NCI-H69 (cell line): ENCODE data around the gene PDILT.
"Not testable (repeated sequence)": the region's sequence is repeated elsewhere in the genome, so short reads cannot be mapped to it uniquely, and the experiment has no call there.

ENCODE experiments used
- DNase-seq: peaks from one replicate; lab custom pipeline; 2025; lab: John Stamatoyannopoulos, UW

PDILT gene

DNA sequence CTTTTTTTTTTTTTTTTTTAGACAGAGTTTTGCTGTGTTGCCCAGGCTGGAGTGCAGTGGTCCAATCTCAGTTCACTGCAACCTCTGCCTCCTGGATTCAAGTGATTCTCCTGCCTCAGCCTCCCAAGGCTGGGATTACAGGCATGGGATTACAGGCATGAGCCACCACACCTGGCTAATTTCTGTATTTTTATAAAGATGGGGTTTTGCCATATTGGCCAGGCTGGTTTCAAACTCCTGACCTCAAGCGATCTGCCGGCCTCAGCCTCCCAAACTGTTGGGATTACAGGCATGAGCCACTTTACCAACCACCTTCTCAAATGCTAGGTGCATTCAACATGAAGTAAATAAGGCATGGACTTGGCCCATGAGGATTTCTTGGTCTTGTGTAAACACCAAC is 83.5 kb downstream of the PDILT start:
- DNase-seq: not testable (repeated sequence)

DNA sequence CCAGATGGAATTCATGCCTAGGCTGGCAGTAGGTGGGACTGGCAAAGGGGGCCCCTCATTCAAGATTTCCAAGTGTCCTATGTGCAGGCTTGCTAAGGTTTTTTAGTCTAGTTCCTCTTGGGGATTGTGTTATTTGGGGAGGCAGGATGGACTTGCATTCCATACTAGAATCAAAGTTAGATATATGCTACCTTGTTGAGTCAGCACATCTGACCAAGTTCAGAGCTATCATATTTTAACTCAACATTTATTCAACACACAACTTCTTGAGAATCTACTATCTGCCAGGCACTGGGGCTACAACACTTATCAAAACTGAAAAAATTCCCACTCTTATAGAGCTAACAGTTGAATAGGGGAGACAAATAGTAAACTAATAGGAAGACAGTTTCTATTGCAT is 83.9 kb downstream of the PDILT start:
- DNase-seq: no peak

DNA sequence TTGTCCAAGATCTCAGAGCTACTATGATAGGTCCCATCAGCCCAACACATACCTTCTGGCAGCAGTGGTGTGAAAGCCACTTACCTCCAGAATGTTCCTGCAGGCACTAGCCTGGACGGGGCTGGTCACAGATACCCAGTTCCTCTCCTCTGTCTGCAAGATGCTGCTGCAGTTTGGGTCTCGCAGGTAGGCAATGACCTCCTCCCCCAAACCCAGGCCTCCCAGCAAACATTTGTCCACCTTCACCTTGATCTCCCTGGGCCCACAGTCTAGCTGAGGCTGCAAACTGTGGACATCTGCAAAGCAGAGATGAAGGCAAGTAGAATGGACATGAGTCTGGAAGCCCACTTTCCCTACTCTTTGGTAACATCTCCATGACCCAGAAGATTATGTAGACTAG is 84.4 kb downstream of the PDILT start:
- DNase-seq: no peak

DNA sequence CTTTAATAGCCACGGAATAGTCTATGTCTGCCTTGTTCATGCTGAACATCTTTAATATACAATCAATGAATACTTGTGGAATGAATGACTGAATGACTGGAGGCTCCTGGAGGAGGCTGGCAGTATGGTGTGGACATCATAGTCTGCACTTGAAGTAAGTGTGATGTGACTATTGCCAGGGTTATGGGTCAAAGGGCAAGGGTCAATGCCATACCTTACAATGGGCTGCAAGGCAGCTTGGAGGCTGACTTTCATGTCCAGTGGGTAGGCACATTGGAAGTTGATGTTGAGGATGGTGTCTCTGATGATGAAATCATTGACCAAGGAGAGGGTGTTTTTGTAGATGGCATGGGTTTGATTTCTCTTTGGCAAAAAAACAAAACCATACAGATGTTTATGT is 85.1 kb downstream of the PDILT start:
- DNase-seq: no peak

DNA sequence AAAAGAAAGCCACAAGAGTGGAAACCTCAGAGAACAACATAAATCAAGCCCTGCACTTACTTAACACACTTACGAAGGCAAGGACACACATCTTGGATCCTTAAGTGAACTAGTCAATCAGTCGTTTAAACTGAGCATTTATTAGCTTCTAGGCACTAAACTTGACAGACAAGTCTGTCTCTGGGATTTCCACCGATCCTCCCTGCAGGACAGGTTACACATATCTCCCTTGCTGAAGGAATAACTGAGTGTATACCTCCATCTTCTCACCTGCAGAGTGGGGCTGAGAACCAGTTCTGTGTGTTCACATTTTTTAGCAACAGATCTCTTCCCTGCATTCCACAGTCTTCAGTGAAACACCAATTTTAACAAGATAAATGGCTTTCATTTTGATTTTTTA is 86.1 kb downstream of the PDILT start:
- no peak for DNase-seq

DNA sequence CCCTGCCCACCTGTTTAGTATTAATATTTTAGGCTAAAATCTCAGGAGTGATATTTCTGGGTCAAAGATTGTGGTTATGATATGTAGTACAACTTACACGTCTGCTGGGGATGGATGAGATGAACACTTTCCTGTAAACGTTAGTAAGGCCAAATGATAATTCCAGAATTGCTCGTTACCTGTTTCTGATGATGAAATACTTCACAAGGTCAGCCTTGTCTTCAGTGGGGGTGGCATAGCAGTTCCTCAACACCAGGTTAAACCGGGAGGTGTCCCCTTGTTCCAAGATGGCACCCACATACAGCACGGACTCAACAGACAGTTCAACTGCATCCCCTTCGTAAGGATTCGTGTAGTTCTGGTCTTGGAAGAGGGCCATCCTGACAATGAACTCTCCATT is 86.5 kb downstream of the PDILT start:
- no peak for DNase-seq

DNA sequence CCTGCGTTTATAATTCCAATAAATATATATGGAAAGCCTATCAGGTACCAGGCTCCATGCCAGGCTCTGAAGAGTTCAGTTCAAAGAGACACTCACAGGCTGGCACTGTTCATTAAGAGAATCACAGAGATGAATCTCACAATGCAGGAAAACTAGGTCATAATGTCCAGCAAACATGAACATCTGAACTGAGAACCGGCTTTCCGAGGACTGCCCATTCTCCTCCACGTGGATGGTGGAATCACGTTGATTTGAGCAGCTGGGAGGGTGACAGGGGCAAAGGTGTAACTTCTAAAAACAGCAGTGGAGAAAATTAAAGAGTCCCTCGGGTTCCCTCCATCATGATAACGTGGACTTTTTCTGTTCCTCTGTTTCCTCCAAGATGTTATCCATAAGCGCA is 87.4 kb downstream of the PDILT start:
- DNase-seq: no peak

DNA sequence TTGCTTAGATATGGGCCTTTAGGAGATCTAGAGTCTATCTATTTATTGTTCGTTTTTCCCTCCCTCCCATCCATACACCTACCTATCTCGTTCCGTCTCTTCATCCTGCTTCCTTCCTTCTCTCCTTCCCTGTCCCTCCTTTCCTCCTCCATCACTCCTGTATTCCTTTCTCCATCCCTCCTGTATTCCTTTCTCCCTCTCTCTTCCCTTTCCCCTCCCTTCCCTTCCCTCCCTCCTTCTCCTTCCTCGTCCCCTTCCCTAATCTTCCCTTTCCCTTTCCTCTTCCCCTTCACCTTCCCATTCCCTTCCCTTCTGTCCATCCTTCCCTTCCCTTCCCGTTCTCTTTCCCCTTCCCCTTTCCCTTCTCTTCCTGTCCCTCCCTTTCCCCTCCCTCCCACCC is 87.8 kb downstream of the PDILT start:
- DNase-seq: no peak

DNA sequence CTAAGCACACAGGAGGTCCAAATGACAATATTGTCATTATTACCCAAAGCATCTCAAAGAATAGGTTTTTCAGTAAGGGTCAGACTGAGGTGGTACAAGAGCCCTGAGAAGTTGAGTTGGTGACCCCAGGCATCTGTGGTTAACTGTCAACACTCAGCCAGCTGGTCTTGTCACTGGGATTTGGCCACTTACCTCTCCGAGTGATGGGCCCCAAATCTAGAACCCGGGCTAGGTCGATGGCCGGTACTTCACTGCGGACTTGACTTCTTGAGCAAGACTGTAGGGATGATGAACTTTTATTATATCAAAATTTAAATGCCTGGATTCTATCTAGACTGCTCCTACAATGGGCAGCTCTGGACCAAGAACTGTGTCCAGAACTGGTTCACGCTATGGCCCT is 88.8 kb downstream of the PDILT start:
- DNase-seq: no peak

DNA sequence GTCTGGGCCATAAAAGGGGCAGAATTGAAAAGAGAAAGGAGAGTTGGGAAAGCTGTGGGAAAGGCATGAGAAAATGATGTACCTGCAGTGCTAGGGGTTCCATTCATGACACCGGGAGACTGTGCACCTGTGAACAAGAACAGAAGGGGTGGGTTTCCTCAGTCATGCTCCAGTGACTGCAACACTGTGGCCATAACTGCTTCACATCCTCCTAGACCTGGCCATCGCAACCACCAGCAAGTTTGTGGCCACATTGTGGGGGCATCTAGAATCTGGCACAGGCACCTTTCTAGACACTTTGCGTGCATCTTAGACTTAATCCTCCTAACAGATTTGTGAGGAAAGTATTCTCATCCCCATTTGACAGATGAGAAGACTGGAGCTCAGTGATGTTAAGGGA is 90.0 kb downstream of the PDILT start:
- DNase-seq: no peak

DNA sequence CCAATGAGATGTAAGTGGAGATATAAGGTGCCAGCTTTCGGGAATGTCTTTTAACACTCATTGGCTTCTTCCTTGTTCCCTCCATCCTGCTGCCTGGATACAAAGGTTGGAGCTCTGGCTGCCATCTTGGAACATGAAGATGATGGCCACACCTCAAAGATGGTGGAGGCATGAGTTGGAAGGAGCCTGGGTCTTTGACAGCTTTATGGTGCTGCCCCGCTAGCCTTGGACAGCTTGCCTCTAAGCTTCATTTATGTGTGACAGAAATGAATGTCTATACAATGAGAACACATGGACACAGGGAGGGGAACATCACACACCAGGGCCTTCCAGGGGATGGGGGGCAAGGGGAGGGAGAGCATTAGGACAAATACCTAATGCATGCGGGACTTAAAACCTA is 90.8 kb downstream of the PDILT start:
- no peak for DNase-seq

DNA sequence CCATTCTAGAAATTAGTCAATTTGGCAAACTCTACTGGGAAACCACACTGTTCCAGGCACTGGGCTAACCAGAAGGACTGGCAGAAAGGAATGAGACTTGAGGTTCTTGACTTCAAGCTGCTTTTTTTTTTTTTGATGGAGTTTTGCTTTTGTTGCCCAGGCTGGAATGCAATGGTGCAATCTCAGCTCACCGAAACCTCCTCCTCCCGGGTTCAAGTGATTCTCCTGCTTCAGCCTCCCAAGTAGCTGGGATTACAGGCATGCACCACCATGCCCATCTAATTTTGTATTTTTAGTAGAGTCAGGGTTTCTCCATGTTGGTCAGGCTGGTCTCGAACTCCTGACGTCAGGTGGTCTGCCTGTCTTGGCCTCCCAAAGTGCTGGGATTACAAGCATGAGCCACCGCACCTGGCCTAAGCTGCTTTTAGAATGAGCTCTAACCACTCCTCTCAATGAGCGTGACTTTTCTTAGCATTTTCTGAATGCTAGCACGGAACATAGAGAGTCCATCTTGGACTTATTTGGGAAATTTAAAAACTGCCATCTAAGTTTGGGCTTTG is 91.9 kb downstream of the PDILT start:
- DNase-seq: not testable (repeated sequence)

DNA sequence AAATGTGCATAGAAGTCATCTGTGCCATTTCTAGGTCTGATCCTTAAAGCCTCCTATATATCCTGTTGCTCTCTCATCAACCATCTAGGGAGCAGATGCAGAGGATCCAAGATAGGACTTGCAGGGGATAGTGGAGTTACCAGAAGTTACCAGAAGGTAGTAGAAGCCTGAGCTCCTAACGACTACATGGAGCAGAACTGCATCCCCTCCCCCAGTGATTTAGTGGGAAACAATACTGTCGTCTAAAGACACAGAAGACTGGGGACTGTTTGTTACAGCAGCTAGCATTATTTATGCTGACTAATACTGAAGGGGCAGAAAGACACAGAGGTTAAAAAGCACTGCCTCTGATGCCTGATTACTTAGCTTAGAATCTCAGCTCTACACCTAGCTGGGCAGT is 93.0 kb downstream of the PDILT start:
- DNase-seq: no peak

DNA sequence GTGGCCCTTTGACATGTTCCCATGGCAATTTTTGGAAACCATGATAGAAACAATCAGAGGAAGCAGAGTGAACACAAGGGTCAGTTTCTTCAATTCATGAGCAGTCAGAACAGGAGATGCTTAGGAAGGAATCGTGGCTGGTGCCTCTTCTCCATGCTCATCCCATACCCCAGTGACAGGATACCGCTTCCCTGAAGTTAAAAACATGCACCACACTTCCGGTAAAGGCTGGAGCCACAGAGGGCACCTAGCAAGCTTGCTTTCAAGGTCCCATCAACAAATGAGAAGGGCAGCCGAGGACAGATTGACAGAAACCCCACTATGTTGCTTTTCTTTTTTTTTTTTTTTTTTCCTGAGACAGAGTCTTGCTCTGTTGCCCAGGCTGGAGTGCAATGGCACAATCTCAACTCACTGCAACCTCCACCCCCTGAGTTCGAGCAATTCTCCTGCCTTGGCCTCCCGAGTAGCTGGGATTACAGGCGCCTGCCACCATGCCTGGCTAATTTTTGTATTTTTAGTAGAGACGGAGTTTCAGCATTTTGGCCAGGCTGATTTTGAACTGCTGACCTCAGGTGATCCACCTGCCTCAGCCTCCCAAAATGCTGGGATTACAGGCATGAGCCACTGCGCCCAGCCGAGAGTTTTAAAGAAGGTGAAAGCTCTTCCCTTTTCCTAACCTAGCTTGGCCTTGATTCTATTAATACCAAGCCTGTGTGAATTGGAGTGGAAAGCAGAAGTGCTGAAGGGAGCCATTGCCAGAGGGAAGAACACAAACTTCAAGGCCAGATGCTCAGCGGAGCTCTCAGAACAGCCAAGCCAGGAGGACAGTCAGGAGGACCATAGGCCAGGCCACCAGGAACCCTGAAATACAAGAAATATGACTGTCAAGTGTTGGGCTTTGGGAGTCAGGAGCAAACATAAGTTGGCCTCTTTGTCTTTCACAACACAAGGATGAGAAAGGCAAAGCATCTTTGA is 93.8 kb downstream of the PDILT start:
- DNase-seq: no peak

DNA sequence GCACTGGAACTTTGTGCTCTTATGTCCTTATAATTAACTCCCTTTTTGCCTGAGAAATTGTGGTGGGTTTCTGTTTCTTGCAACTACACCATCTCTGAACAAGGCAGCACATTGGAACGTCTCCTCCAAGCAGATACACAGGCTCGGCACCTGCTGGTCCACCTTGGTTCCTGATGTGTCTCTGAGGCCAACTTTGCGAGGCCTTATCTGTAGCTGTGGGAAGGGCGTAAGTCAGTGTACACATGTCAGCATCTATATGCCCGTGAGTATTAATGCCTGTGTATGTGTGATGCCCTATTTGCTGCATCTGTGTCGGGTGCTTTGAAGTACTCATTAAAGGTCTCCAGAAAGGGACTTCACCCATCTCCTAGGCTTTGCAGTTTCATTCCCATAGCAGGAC is 94.8 kb downstream of the PDILT start:
- DNase-seq: no peak
